B cell (primary cell): ENCODE data around the gene ESCO1. TPM values are rescaled to one million over a fixed set of nuclear protein-coding genes. Genes with fewer than 3 reads are reported as not detected.

ENCODE experiments used
- ATAC-seq: fragments of 200-7000 bp; cut with Tn5 transposase; one replicate; pipeline ENCODE4 v1.10.0; 2021; ENCODE audit warnings: low read depth, mild to moderate bottlenecking, moderate number of reproducible peaks, moderate library complexity
- CTCF ChIA-PET: fragments of 350-600 bp; sonication (Branson Sonifier 250); formaldehyde crosslinking; loops from one replicate; lab custom pipeline; 2021; ENCODE audit warnings: antibody characterized with exemption, inconsistent platforms; lab: Charles Lee
- POLR2A ChIA-PET: fragments of 350-600 bp; sonication (Branson Sonifier 250); formaldehyde crosslinking; loops from one replicate; lab custom pipeline; 2021; ENCODE audit warnings: antibody characterized with exemption; lab: Charles Lee
- DNase-seq: peaks from one replicate; pipeline ENCODE4 v3.0.0; 2013
- H2AFZ ChIP-seq: 2 replicates; pipeline ENCODE4 v1.6.1; 2012; ENCODE audit warnings: mild to moderate bottlenecking, low read depth, low read length; ENCODE audit not compliant: insufficient read depth, poor library complexity, severe bottlenecking
- H3K27ac ChIP-seq, 2 donors: 1 replicate in 1 of 2; 2 replicates in 1 of 2; pipeline ENCODE4 v1.5.1; 2012 to 2013; ENCODE audit warnings: low read length in 2 of 2, mild to moderate bottlenecking in 2 of 2, moderate library complexity in 1 of 2
- H3K27me3 ChIP-seq, 4 experiments: fragments of 200-600 bp in 1 of 4; sonication (generic) in 1 of 4; replicated peaks in 1 of 4; 1 replicate in 2 of 4; 2 replicates in 2 of 4; pipeline versions ENCODE4 v1.6.1 to v1.7.0; 2013 to 2016; ENCODE audit warnings: low read length in 3 of 4, mild to moderate bottlenecking in 2 of 4, mixed read lengths in 1 of 4, moderate library complexity in 1 of 4; ENCODE audit not compliant: insufficient read depth in 4 of 4, control insufficient read depth in 3 of 4; ENCODE audit errors: control extremely low read depth in 1 of 4
- H3K36me3 ChIP-seq, 2 experiments: replicated peaks in 1 of 2; 1 replicate in 1 of 2; 2 replicates in 1 of 2; pipeline versions ENCODE4 v1.6.1 to v1.7.1; 2013; ENCODE audit warnings: low read length in 1 of 2; ENCODE audit not compliant: insufficient read depth in 2 of 2, control insufficient read depth in 1 of 2; ENCODE audit errors: control extremely low read depth in 1 of 2, extremely low read depth in 1 of 2
- H3K4me1 ChIP-seq, 2 donors: fragments of 200-600 bp in 1 of 2; sonication (generic) in 1 of 2; 1 replicate in 1 of 2; 2 replicates in 1 of 2; pipeline versions ENCODE4 v1.5.1 to v1.6.1; 2013 to 2017; ENCODE audit warnings: low read length in 2 of 2; ENCODE audit not compliant: control insufficient read depth in 2 of 2, insufficient read depth in 2 of 2
- H3K4me2 ChIP-seq: replicated peaks from 2 replicates; pipeline ENCODE3; 2012; ENCODE audit warnings: mild to moderate bottlenecking, low read depth, low read length; ENCODE audit not compliant: poor library complexity, severe bottlenecking
- H3K4me3 ChIP-seq, 5 experiments: fragments of 200-600 bp in 1 of 5; sonication (generic) in 1 of 5; 1 replicate in 3 of 5; 2 replicates in 2 of 5; pipeline versions ENCODE4 v1.5.1 to v1.7.0; 2011 to 2016; ENCODE audit warnings: low read length in 4 of 5, mild to moderate bottlenecking in 4 of 5, low read depth in 2 of 5, control low read depth in 1 of 5, moderate library complexity in 1 of 5; ENCODE audit not compliant: insufficient read depth in 1 of 5; ENCODE audit errors: control extremely low read depth in 1 of 5, extremely low read depth in 1 of 5
- H3K79me2 ChIP-seq: fragments of 200-600 bp; sonication (generic); one replicate; pipeline ENCODE4 v1.6.0; 2016; ENCODE audit warnings: low read length; ENCODE audit not compliant: control insufficient read depth, insufficient read depth
- H3K9ac ChIP-seq: fragments of 200-600 bp; sonication (generic); 2 replicates; pipeline ENCODE4 v1.6.1; 2017; ENCODE audit warnings: mild to moderate bottlenecking, low read length, moderate library complexity
- H3K9me3 ChIP-seq, 3 donors: one replicate each; pipeline versions ENCODE4 v1.6.1 to v1.7.1; 2013; ENCODE audit warnings: low read length in 2 of 3; ENCODE audit not compliant: control insufficient read depth in 2 of 3, insufficient read depth in 1 of 3; ENCODE audit errors: control extremely low read depth in 1 of 3
- H4K20me1 ChIP-seq: 2 replicates; pipeline ENCODE4 v1.6.0; 2012; ENCODE audit warnings: mild to moderate bottlenecking, low read length; ENCODE audit not compliant: insufficient read depth, control insufficient read depth, poor library complexity, severe bottlenecking
- H3K27ac Mint-ChIP-seq: one replicate; pipeline ENCODE4 v1.8.0; 2021; ENCODE audit warnings: mixed read lengths
- H3K27me3 Mint-ChIP-seq: one replicate; pipeline ENCODE4 v1.8.0; 2021; ENCODE audit warnings: mixed read lengths
- H3K4me1 Mint-ChIP-seq: one replicate; pipeline ENCODE4 v1.8.0; 2021; ENCODE audit warnings: mixed read lengths
- H3K4me3 Mint-ChIP-seq: one replicate; pipeline ENCODE4 v1.8.0; 2021; ENCODE audit warnings: mixed read lengths
- H3K9me3 Mint-ChIP-seq: one replicate; pipeline ENCODE4 v1.8.0; 2022; ENCODE audit warnings: mixed read lengths; ENCODE audit not compliant: insufficient read depth
- CTCF ChIP-seq: fragments of 200-600 bp; IDR thresholded peaks from one replicate; pipeline ENCODE4 v1.8.0; 2022; ENCODE audit warnings: antibody characterized with exemption, mild to moderate bottlenecking
- EZH2 ChIP-seq: IDR thresholded peaks from 2 replicates; pipeline ENCODE4 v1.6.1; 2012; ENCODE audit warnings: borderline replicate concordance, low read depth, mild to moderate bottlenecking, moderate library complexity, low read length; ENCODE audit not compliant: insufficient read depth, poor library complexity, severe bottlenecking
- WGBS: methylation state at CpG from one replicate; pipeline ENCODE4 v1.1.5; 2013; ENCODE audit warnings: missing lambda C conversion rate; ENCODE audit not compliant: insufficient coverage; 5-methylcytosine and 5-hydroxymethylcytosine counted together
- intact Hi-C: fragments of 100-400 bp; cut with micrococcal nuclease; formaldehyde crosslinking; loops from one replicate; pipeline ENCODE4 v1.10.0; 2022
- polyA plus RNA-seq: library from polyadenylated mRNA; depleted of rRNA; stranded (reverse); fragments of >200 nt; gene quantifications from 2 replicates; pipeline ENCODE4 v1.2.3, GENCODE V29; 2012
- total RNA-seq, 2 donors: library from RNA; stranded (reverse); fragments of 120-200 nt in 1 of 2; gene quantifications; 1 replicate in 1 of 2; 2 replicates in 1 of 2; pipeline versions ENCODE4 v1.2.3 to v1.2.4, GENCODE V29; 2013 to 2022

Gene ESCO1
- total and polyA plus RNA-seq, 2 donors (not counting 1 experiment from before 2014, with no cell fraction given) = 8.5 to 30.0 TPM

GRCh38 chr18:21499997-21500396 is 100.5 kb downstream of the ESCO1 start:
- H3K79me2 ChIP-seq = no peaks in the 10 kb centered on the region
- no peak for DNase-seq
- H4K20me1 ChIP-seq = no peaks in the 10 kb centered on the region
- H3K4me2 ChIP-seq = no peak overlapping the region
- no peak overlapping the region for H3K27ac Mint-ChIP-seq
- H3K4me1 Mint-ChIP-seq = no peaks in the 10 kb centered on the region
- 87% methylated on average over 14 of the region's 16 CpGs for WGBS
- no peak overlapping the region for H3K27ac ChIP-seq
- H3K36me3 ChIP-seq = no peaks in the 10 kb centered on the region
- POLR2A ChIA-PET = no interaction called here
- H3K9me3 Mint-ChIP-seq = no peaks in the 10 kb centered on the region
- H3K27me3 Mint-ChIP-seq = no peaks in the 10 kb centered on the region
- CTCF ChIA-PET = no interaction called here
- no peaks in the 10 kb centered on the region for H3K9me3 ChIP-seq
- no peak for ATAC-seq
- H3K9ac ChIP-seq = no peak overlapping the region
- no peak overlapping the region for H2AFZ ChIP-seq
- H3K4me3 ChIP-seq = no peak overlapping the region
- TF ChIP-seq CTCF (no peak), EZH2 (no peak)
- H3K27me3 ChIP-seq = no peaks in the 10 kb centered on the region
- intact Hi-C loops = no loop called here
- no peak overlapping the region for H3K4me3 Mint-ChIP-seq
- no peaks in the 10 kb centered on the region for H3K4me1 ChIP-seq

GRCh38 chr18:21496277-21496835 is 104.1 kb downstream of the ESCO1 start:
- WGBS = 97% methylated on average over 12 of the region's 12 CpGs
- no peaks in the 10 kb centered on the region for H4K20me1 ChIP-seq
- DNase-seq (no peak), ATAC-seq (no peak)
- no peaks in the 10 kb centered on the region for H3K79me2 ChIP-seq
- Mint-ChIP-seq H3K4me1 (no peaks in the 10 kb centered on the region), H3K27ac (no peak overlapping the region), H3K4me3 (no peak overlapping the region), H3K9me3 (no peaks in the 10 kb centered on the region), H3K27me3 (no peaks in the 10 kb centered on the region)
- no peaks in the 10 kb centered on the region for H3K27me3 ChIP-seq
- TF ChIP-seq CTCF (no peak), EZH2 (no peak)
- intact Hi-C loops = no loop called here
- no peak overlapping the region for H3K9ac ChIP-seq
- H3K4me3 ChIP-seq = no peak overlapping the region
- H3K27ac ChIP-seq = no peak overlapping the region
- H3K4me1 ChIP-seq = no peaks in the 10 kb centered on the region
- H3K36me3 ChIP-seq = no peaks in the 10 kb centered on the region
- no peak overlapping the region for H2AFZ ChIP-seq
- no peak overlapping the region for H3K4me2 ChIP-seq
- ChIA-PET CTCF (interaction anchor here (1.0 kb wide), 1 partner anchor 459 kb away, joined by 3 read pairs; no protein-coding TSS in a partner anchor), POLR2A (no interaction called here)
- no peaks in the 10 kb centered on the region for H3K9me3 ChIP-seq
